ENCODE results near the gene PIGR.

Gene PIGR

GRCh38 chr1:206903687-206904086 is 42.6 kb downstream of the PIGR start:
- H3K4me3 Mint-ChIP-seq: no peak overlapping the region
- intact Hi-C loops (cut with micrococcal nuclease): no loop called here
- no peaks in the 10 kb centered on the region for H3K9me3 Mint-ChIP-seq
- no peak overlapping the region for H3K27ac Mint-ChIP-seq
- H3K27me3 Mint-ChIP-seq: peaks cover 61% of the 10 kb centered on the region
- H3K36me3 Mint-ChIP-seq (ENCODE audit: low read depth): no peaks in the 10 kb centered on the region
- peaks cover 15% of the 10 kb centered on the region for H3K4me1 Mint-ChIP-seq (ENCODE audit: low read depth)

DNA sequence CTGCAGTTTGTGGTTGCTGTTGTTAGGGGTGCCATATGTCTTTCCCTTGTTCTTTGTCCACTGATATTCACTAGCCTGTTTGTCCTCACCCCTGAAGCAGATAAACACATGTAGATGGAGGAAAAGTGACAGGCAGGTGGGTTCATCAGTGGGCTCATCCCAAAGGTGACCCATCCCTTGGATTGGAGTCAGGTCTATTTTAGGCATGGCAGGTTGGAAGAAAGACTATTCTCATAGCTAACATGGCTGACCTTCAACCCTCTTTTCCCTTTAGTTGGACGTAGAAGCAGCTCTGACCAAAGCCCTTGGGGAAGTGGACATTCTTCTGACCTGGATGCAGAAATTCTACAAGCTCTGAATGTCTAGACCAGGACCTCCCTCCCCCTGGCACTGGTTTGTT is 43.6 kb downstream of the PIGR start:
- Mint-ChIP-seq H3K36me3 (ENCODE audit: low read depth) (no peaks in the 10 kb centered on the region), H3K4me1 (ENCODE audit: low read depth) (peaks cover 15% of the 10 kb centered on the region), H3K27me3 (peaks cover 57% of the 10 kb centered on the region), H3K4me3 (no peak overlapping the region), H3K9me3 (no peaks in the 10 kb centered on the region), H3K27ac (no peak overlapping the region)
- intact Hi-C loops (cut with micrococcal nuclease): no loop called here

- Mint-ChIP-seq H3K27me3 (peaks cover 55% of the 10 kb centered on the region), H3K36me3 (ENCODE audit: low read depth) (no peaks in the 10 kb centered on the region), H3K4me1 (ENCODE audit: low read depth) (peaks cover 21% of the 10 kb centered on the region), H3K9me3 (no peaks in the 10 kb centered on the region), H3K27ac (no peak overlapping the region), H3K4me3 (no peak overlapping the region)
- intact Hi-C loops (cut with micrococcal nuclease): no loop called here
These were observed 44.3 kb downstream of the PIGR start for GRCh38 chr1:206901944-206902343.

- H3K27ac Mint-ChIP-seq: no peak overlapping the region
- peaks cover 9% of the 10 kb centered on the region for H3K4me1 Mint-ChIP-seq (ENCODE audit: low read depth)
- H3K9me3 Mint-ChIP-seq: no peaks in the 10 kb centered on the region
These were observed 46.1 kb downstream of the PIGR start for GRCh38 chr1:206900149-206900548.

GRCh38 chr1:206899717-206900116 is 46.5 kb downstream of the PIGR start:
- no peak overlapping the region for H3K4me3 Mint-ChIP-seq
- no peaks in the 10 kb centered on the region for H3K9me3 Mint-ChIP-seq
- H3K4me1 Mint-ChIP-seq (ENCODE audit: low read depth): peaks cover 6% of the 10 kb centered on the region
- peaks cover 53% of the 10 kb centered on the region for H3K27me3 Mint-ChIP-seq
- no peaks in the 10 kb centered on the region for H3K36me3 Mint-ChIP-seq (ENCODE audit: low read depth)
- no peak overlapping the region for H3K27ac Mint-ChIP-seq
- intact Hi-C loops (cut with micrococcal nuclease): no loop called here

More at GRCh38 chr1:206900149-206900548, 46.1 kb downstream of the PIGR start:
- Mint-ChIP-seq H3K27me3 (peaks cover 57% of the 10 kb centered on the region), H3K4me3 (no peak overlapping the region), H3K36me3 (ENCODE audit: low read depth) (no peaks in the 10 kb centered on the region)
- intact Hi-C loops (cut with micrococcal nuclease): no loop called here

DNA sequence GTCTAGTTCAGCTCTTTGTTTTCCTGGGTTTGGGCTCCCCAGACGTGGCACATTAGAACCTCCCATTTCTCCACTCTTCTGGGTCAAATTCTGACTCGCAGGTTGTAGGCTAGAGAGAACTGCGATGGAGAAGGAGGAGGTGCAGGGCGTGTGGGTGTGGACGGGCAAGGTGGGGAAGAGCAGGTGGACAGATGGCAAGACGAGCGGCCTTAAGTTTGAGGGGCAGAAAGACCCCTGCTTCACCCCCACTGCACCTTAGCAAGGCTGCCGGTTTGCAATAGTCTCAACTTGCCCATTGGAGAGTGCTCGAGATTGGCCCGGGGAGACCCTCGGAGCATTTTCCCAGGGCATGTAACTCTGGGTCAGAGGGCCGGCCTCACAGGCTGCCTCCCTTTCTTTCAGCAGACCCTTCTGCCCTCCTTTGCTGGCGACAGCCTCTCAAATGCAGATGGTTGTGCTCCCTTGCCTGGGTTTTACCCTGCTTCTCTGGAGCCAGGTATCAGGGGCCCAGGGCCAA is 47.3 kb downstream of the PIGR start:
- Mint-ChIP-seq H3K36me3 (ENCODE audit: low read depth) (no peaks in the 10 kb centered on the region), H3K27me3 (peaks cover 52% of the 10 kb centered on the region), H3K4me3 (no peak overlapping the region), H3K4me1 (ENCODE audit: low read depth) (peaks cover 6% of the 10 kb centered on the region), H3K27ac (no peak overlapping the region), H3K9me3 (no peaks in the 10 kb centered on the region)
- intact Hi-C loops (cut with micrococcal nuclease): no loop called here

DNA sequence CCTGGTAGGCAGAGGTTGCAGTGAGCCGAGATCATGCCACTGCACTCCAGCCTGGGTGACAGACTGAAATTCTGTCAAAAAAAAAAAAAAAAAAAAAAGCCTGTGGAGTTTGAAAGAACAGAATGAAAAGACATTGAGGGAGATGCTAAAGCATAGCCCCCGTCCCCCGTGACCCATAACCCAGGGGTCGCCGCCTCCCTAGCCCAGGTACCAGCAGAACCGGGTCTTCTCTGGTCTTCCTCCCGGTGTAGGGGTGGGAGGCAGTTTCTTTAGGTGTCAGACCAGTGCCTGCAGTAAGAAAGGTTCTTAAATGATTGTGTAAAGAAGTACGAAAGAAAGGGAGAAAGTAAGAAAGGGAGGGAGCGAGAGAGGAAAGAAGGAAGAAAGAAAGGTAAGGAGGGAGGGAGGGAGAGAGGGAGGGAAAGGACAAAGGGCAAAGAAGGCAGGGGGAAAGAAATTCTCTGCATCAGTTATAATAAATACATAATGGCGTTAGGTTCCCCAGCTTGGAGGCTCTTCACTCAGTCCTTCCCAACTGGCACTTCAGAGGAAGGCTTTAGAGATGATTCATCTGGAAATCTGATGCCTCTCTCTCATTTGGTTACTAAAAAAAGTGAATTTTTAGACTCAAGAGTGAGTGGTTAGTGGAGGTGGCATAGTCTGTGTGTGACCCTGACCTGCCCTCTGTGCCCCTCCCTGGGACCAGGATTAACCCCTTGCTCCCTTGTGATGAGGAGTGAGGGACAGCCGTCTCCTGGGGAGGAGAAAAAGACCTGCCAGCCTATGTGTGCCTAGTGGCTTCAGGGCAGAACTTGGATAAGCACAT is 48.0 kb downstream of the PIGR start:
- Mint-ChIP-seq H3K27ac (no peak overlapping the region), H3K36me3 (ENCODE audit: low read depth) (no peaks in the 10 kb centered on the region), H3K27me3 (peaks cover 55% of the 10 kb centered on the region), H3K4me3 (no peak overlapping the region), H3K4me1 (ENCODE audit: low read depth) (peaks cover 6% of the 10 kb centered on the region), H3K9me3 (no peaks in the 10 kb centered on the region)
- intact Hi-C loops (cut with micrococcal nuclease): no loop called here

GRCh38 chr1:206897175-206897574 is 49.1 kb downstream of the PIGR start, which contains the start of gene IL24:
Gene IL24 (plus strand): TSS chr1:206897443. CDS start chr1:206897833, 390 bp downstream.
- H3K9me3 Mint-ChIP-seq: no peaks in the 10 kb centered on the region
- peaks cover 6% of the 10 kb centered on the region for H3K4me1 Mint-ChIP-seq (ENCODE audit: low read depth)
- H3K27ac Mint-ChIP-seq: no peak within 1 kb of the TSS
- H3K36me3 Mint-ChIP-seq (ENCODE audit: low read depth): no peaks in the 10 kb centered on the region
- peaks cover 48% of the 10 kb centered on the region for H3K27me3 Mint-ChIP-seq
- no peak within 1 kb of the TSS for H3K4me3 Mint-ChIP-seq
- intact Hi-C loops (cut with micrococcal nuclease): no loop called here

DNA sequence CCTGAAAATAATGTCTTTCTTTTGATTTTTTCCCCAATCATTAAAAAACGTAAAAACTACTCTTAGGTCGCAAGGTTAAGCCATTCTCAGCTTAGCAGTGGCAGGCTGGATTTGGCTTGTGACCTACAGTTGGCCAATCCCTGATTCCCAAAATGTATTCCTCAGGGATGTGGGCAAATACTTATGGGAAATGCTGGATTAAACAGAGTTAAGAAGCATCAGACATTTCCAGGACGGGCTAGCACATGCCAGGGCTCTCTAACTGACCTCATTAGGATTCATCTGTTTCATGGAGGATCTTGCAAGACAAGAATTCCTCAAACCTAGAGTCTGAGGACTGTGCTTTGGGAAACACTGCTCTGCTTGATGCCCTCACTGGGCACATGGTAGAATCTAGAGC is 50.0 kb downstream of the PIGR start:
- H3K4me1 Mint-ChIP-seq (ENCODE audit: low read depth): peaks cover 12% of the 10 kb centered on the region
- no peak overlapping the region for H3K27ac Mint-ChIP-seq
- H3K36me3 Mint-ChIP-seq (ENCODE audit: low read depth): no peaks in the 10 kb centered on the region
- H3K27me3 Mint-ChIP-seq: peaks cover 49% of the 10 kb centered on the region
- intact Hi-C loops (cut with micrococcal nuclease): no loop called here
- no peak overlapping the region for H3K4me3 Mint-ChIP-seq
- no peaks in the 10 kb centered on the region for H3K9me3 Mint-ChIP-seq

DNA sequence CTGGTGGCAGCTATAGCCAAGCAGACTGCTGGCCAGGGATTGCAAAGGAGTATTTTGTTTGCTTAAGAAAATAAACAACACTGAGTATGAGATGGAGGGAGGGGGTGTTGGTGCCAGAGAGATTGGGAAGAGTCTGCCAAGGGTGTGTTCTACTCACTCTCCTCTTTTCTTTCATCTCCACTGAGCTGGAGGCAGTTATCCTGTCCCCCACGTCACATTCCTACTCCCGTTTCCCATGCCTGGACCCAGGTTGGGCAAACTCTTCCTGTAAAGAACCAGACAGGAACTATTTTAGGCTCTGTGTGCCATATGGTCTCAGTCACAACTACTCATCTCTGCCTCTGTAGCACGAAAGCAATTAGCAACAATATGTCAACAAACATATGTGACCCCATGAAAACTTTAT is 50.4 kb downstream of the PIGR start:
- H3K36me3 Mint-ChIP-seq (ENCODE audit: low read depth): no peaks in the 10 kb centered on the region
- intact Hi-C loops (cut with micrococcal nuclease): no loop called here
- no peaks in the 10 kb centered on the region for H3K9me3 Mint-ChIP-seq
- H3K27ac Mint-ChIP-seq: no peak overlapping the region
- H3K4me3 Mint-ChIP-seq: no peak overlapping the region
- peaks cover 16% of the 10 kb centered on the region for H3K4me1 Mint-ChIP-seq (ENCODE audit: low read depth)
- H3K27me3 Mint-ChIP-seq: peaks cover 47% of the 10 kb centered on the region

- intact Hi-C loops (cut with micrococcal nuclease): no loop called here
- H3K36me3 Mint-ChIP-seq (ENCODE audit: low read depth): no peaks in the 10 kb centered on the region
- H3K4me1 Mint-ChIP-seq (ENCODE audit: low read depth): peaks cover 21% of the 10 kb centered on the region
- no peak overlapping the region for H3K27ac Mint-ChIP-seq
- H3K27me3 Mint-ChIP-seq: peaks cover 46% of the 10 kb centered on the region
- no peaks in the 10 kb centered on the region for H3K9me3 Mint-ChIP-seq
- no peak overlapping the region for H3K4me3 Mint-ChIP-seq
These were observed 50.9 kb downstream of the PIGR start for GRCh38 chr1:206895325-206895724.

DNA sequence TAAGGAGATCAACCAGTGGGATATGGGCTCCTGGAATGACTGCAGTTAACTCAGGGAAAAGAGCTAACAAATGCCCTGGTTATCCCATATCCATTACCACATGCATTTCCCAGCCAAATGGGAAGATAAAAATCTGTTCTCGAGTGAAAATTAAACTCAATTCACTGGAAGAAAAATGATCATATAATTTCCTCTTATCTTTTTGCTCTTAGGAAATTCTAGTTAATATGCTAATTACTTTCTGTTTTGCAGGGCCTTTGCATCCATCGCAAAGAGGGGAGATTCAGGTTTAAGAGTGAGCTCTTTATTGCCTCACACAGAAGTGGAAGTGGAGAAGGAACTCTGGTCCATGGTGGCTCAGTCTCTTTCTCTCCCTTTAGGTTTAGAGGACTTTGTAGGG is 52.9 kb downstream of the PIGR start:
- intact Hi-C loops (cut with micrococcal nuclease): no loop called here
- H3K36me3 Mint-ChIP-seq (ENCODE audit: low read depth): no peaks in the 10 kb centered on the region

GRCh38 chr1:206892351-206892984 is 53.8 kb downstream of the PIGR start:
- Mint-ChIP-seq H3K36me3 (ENCODE audit: low read depth) (no peaks in the 10 kb centered on the region), H3K4me3 (no peak overlapping the region), H3K27ac (no peak overlapping the region), H3K9me3 (no peaks in the 10 kb centered on the region), H3K27me3 (peaks cover 37% of the 10 kb centered on the region), H3K4me1 (ENCODE audit: low read depth) (peaks cover 21% of the 10 kb centered on the region)
- intact Hi-C loops (cut with micrococcal nuclease): no loop called here

More for the DNA sequence above, 52.9 kb downstream of the PIGR start:
- H3K9me3 Mint-ChIP-seq: no peaks in the 10 kb centered on the region
- no peak overlapping the region for H3K27ac Mint-ChIP-seq
- H3K4me1 Mint-ChIP-seq (ENCODE audit: low read depth): peaks cover 23% of the 10 kb centered on the region
- peaks cover 35% of the 10 kb centered on the region for H3K27me3 Mint-ChIP-seq
- H3K4me3 Mint-ChIP-seq: no peak overlapping the region

DNA sequence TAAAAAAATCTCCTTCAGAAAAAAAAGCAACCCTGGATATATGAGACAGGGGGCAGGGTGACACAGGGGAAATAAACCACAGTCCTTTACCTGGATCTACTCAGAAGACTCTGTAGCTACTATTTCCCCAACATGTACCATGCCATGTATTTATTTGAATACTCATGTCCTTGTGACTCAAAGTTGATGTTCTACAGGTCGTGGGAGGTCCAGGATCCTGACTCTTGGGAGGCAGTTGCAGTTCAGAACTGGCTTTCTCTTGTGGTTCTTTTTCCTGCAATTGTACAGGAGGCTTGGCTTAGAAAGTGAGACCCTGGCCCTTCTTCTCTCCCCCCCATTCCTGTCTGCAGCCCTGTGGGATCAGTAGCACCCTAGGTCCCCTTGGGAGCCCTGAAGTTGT is 54.9 kb downstream of the PIGR start:
- H3K9me3 Mint-ChIP-seq: no peaks in the 10 kb centered on the region
- peaks cover 34% of the 10 kb centered on the region for H3K27me3 Mint-ChIP-seq
- H3K27ac Mint-ChIP-seq: no peak overlapping the region
- intact Hi-C loops (cut with micrococcal nuclease): no loop called here
- H3K4me3 Mint-ChIP-seq: no peak overlapping the region
- peaks cover 17% of the 10 kb centered on the region for H3K4me1 Mint-ChIP-seq (ENCODE audit: low read depth)
- H3K36me3 Mint-ChIP-seq (ENCODE audit: low read depth): no peaks in the 10 kb centered on the region
